Activated CD4-positive, alpha-beta T cell treated with anti-CD3 and anti-CD28 coated beads, Interleukin-2, amount 10 ng/mL, durations not matched to agents 24 days and 14 days (primary cell): ENCODE results near the gene SRC. TPM values are rescaled to one million over a fixed set of nuclear protein-coding genes. Genes with fewer than 3 reads are reported as not detected.

Source experiments
- DNase-seq: peaks from one replicate; pipeline ENCODE4 v3.0.0; 2022
- H3K27ac Mint-ChIP-seq: one replicate; pipeline ENCODE4 v1.8.0; 2022; ENCODE audit warnings: mild to moderate bottlenecking, mixed read lengths
- H3K27me3 Mint-ChIP-seq: one replicate; pipeline ENCODE4 v1.8.0; 2022; ENCODE audit warnings: mixed read lengths
- H3K36me3 Mint-ChIP-seq: one replicate; pipeline ENCODE4 v1.8.0; 2022; ENCODE audit warnings: low read depth, mild to moderate bottlenecking, mixed read lengths
- H3K4me1 Mint-ChIP-seq: one replicate; pipeline ENCODE4 v1.8.0; 2021; ENCODE audit warnings: mixed read lengths
- H3K4me3 Mint-ChIP-seq: one replicate; pipeline ENCODE4 v1.8.0; 2022; ENCODE audit warnings: mild to moderate bottlenecking, moderate library complexity, mixed read lengths
- H3K9me3 Mint-ChIP-seq: one replicate; pipeline ENCODE4 v1.8.0; 2021; ENCODE audit warnings: mixed read lengths
- intact Hi-C: fragments of 100-400 bp; cut with micrococcal nuclease; formaldehyde crosslinking; loops from one replicate; pipeline ENCODE4 v1.15.1; 2023
- total RNA-seq: library from RNA; stranded (reverse); gene quantifications from 2 replicates; pipeline ENCODE4 v1.2.3, GENCODE V29; 2022

The SRC gene
- total RNA-seq, 1 donor from 2014 or later = 5.4 TPM

DNA sequence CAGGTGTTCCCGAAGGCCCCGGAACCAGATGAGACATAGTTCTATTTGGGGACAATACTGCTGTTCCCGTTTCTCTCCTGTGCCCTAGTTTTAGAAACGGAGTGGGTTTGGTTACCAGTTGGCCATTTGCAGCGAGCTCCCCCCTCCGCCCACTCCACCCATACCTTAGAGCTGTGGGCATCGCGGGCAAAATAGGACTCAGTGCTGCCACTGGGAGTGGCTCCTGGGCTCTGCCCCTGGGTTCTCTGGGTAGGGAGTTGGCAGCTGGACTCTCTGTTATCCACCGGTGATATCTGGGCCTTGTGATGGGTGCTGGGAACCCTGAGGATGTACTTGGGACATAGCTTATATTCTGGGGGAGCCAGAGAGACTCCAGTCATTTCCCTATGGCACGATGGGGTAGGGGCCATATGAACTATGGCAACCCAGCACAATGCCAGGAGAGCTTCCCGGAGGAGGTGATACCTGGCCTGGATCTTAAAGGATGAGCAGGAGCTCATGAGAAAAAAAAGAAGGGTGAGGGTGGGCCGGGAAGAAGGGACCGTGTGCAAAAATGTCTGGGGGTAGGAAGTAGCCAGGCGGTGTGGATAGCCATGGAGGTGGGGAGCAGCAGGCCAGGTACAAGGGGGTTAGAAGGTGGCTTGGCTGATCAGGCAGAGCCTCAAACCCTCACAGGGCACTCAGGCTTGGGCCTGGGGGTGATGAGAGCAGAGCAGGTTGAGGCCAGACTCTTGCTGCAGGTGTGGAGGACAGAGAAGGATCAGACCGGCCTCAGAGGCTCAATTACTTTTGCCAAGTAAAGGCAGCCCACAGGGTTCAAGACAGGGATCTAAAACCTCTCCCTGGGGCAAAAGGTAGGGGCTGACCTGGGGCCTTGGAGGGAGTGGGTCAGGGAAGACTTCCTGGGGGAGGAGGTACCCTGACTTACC lies 9.6 kb downstream of the SRC start:
- H3K27me3 Mint-ChIP-seq = no peaks in the 10 kb centered on the region
- no peak for DNase-seq

DNA sequence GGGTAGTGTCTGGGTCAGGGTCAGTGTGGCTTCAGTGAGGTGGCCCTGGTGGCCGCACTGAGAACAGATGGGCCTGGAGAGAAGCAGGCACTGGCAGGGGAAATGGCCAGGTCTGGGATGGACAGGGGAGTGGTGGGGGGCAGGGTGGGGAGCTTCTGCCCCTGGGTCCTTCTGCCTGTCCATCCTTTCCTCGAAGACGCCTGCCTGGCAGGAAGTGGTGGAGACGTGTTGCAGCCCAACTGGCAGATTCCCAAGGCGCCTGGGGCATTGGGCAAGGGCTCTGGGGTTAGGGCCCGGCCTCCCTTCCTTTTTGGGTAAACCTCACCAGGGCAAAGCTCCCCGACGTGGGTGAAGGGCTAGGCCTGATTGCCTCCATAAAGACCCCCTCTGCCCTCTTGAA lies 10.4 kb downstream of the SRC start:
- H3K27me3 Mint-ChIP-seq = no peaks in the 10 kb centered on the region
- H3K27ac Mint-ChIP-seq = no peak overlapping the region
- no peak overlapping the region for H3K4me3 Mint-ChIP-seq
- intact Hi-C loops = no loop called here
- no peaks in the 10 kb centered on the region for H3K36me3 Mint-ChIP-seq
- H3K4me1 Mint-ChIP-seq = peaks cover 1% of the 10 kb centered on the region
- no peak for DNase-seq
- no peaks in the 10 kb centered on the region for H3K9me3 Mint-ChIP-seq

More for the DNA sequence above, 9.6 kb downstream of the SRC start:
- H3K9me3 Mint-ChIP-seq = no peaks in the 10 kb centered on the region
- H3K4me1 Mint-ChIP-seq = peaks cover 1% of the 10 kb centered on the region
- H3K4me3 Mint-ChIP-seq = no peak overlapping the region
- no peak overlapping the region for H3K27ac Mint-ChIP-seq
- H3K36me3 Mint-ChIP-seq = no peaks in the 10 kb centered on the region
- intact Hi-C loops = no loop called here

DNA sequence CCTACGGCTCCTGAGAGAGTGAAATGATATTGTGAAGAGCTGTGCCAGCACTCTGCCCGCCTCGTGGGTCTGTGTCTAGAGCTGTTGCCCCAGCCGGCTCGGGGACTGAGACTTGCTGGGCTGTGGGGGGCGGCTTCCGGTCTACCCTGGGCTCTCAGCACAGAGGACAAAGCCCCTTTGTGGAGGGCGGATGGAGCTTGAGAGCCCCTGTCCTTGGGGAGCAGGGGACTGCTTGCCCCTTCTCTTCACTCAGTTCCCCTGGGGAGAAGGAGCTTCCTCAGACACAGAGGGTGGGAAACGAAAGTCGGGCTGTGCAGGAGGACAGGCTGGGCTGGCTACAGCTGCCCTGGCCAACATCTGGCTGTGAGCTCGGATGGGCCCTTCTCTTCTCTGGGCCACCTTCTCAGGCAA lies 11.0 kb downstream of the SRC start:
- H3K36me3 Mint-ChIP-seq = no peaks in the 10 kb centered on the region
- no peaks in the 10 kb centered on the region for H3K27me3 Mint-ChIP-seq
- no peak overlapping the region for H3K27ac Mint-ChIP-seq
- intact Hi-C loops = no loop called here
- no peak overlapping the region for H3K4me3 Mint-ChIP-seq
- H3K4me1 Mint-ChIP-seq = peaks cover 1% of the 10 kb centered on the region
- no peak for DNase-seq
- no peaks in the 10 kb centered on the region for H3K9me3 Mint-ChIP-seq

DNA sequence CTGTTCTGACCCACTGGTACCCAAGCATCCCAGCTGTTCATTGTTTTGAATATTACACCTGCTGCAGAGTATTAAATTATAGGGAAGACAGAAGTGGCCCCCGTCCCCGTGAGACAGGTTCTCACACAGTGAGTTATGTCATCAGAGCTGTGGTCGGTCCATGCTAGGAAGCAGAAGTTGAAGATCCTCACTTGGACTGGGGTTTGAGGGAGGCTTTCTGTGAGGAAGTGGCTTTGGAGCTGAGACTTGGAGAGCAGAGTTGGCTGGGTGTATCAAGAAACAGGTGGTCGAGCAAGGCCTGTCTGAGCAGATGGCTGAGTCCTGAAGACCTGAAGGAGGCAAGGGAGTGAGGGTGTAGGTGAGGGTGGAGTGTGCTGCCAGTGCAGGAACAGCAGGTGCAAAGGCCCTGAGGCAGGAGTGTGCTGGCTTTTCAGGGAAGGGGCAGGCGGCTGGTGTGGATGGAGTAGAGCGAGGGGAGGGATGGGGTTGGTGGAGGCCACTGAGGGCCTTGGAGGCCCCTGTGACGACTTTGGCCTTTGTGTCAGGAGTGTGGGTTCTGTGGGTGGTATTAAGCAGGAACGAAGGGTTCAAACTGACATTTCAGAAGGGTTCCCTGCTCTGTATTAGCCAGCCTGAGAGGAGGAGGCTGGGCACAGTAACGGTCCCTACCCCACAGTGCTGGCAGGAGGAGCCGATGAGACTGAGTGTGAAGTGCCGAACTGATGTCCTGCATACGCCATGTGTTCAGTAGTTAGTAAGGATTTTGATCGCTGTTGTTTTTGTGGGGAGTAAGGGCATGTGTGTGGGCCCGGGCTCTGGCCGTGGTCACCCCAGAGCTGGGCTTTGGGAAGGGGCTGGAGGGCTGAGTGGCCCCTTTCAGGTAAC lies 11.8 kb downstream of the SRC start:
- intact Hi-C loops = no loop called here
- no peak overlapping the region for H3K4me3 Mint-ChIP-seq
- no peaks in the 10 kb centered on the region for H3K27me3 Mint-ChIP-seq
- H3K27ac Mint-ChIP-seq = no peak overlapping the region
- no peaks in the 10 kb centered on the region for H3K36me3 Mint-ChIP-seq
- H3K9me3 Mint-ChIP-seq = no peaks in the 10 kb centered on the region
- DNase-seq = no peak
- H3K4me1 Mint-ChIP-seq = peaks cover 1% of the 10 kb centered on the region

DNA sequence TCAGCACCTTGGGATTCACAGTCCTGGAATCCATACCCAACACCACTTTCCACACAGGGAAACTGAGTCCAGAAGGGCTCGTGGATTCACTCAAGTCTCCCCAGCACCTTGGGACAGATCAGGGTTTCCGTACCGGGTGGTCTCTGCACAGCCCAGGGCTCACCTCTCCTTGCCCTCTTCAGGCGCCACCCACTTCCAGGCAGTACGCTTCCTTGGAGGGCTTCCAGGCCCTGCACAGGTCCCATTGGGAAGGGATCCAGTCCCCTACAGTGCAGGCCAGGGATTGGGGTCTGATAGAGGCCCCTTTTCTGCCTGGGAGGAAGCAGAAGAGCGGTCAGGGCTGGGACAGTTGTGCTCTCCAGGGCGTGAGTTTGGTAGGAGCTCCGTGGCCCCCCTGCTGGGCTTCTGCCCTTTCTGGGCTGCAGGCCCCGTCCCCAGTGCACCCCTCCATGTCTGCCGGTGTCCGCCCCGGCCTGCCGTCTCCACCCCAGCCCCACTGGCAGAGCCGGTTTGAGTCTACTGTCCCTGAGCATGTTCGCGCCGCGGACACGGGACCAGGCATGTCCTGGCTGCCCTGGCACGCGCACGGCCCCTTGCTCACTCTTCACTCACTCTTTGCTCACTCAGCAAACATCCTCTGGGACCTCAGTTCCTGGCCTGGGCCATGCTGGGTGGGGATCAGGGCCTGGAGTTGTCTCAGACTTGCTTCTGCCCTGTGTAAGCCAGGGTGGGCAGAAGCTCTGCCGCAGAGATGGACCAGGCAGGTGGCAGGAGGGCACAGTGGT lies 12.6 kb downstream of the SRC start:
- H3K27me3 Mint-ChIP-seq = no peaks in the 10 kb centered on the region
- no peak overlapping the region for H3K4me3 Mint-ChIP-seq
- no peaks in the 10 kb centered on the region for H3K9me3 Mint-ChIP-seq
- DNase-seq = no peak
- H3K36me3 Mint-ChIP-seq = no peaks in the 10 kb centered on the region
- H3K27ac Mint-ChIP-seq = no peak overlapping the region
- intact Hi-C loops = no loop called here
- H3K4me1 Mint-ChIP-seq = peaks cover 1% of the 10 kb centered on the region

DNA sequence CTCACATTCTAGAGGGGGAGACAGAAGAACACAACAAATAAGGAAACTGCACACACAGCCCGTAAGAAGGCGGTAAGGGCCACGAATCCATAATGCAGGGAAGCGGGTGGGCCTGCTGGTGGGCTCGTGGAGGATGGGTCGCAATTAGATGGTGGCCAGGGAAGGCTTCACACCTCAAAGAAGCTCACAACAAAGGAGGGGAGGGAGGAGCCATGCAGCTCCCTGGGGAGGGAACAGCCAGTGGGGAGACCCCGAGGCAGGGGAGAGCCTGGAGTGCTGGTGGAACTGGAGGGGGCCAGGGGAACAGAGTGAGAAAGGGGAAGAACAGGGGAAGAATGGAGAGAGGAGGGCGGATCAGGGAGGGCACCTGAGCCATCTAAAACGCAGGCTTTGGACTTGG lies 13.4 kb downstream of the SRC start:
- no peak overlapping the region for H3K4me3 Mint-ChIP-seq
- no peaks in the 10 kb centered on the region for H3K36me3 Mint-ChIP-seq
- peaks cover 1% of the 10 kb centered on the region for H3K4me1 Mint-ChIP-seq
- H3K27ac Mint-ChIP-seq = no peak overlapping the region
- H3K27me3 Mint-ChIP-seq = no peaks in the 10 kb centered on the region
- no peaks in the 10 kb centered on the region for H3K9me3 Mint-ChIP-seq
- no peak for DNase-seq
- intact Hi-C loops = no loop called here

DNA sequence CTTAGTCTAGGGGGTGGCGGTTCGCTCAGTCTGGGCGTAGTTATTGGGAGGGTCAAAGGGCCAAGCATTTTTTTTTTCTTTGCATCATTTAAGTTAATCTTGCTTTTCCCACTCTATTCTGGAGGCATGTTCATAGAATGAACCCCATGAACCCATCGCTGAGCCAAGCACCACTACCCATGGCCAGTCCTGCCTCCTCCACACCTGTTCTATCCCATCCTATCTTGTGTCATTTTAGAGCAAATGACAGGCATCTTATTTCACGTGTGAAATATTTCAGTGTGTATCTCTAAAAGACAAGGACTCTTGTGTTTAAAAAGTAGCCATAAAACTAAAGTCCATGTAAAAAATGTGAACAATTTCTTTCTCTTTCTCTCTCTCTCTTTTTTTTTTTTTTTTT lies 13.9 kb downstream of the SRC start:
- H3K27ac Mint-ChIP-seq = no peak overlapping the region
- H3K9me3 Mint-ChIP-seq = no peaks in the 10 kb centered on the region
- H3K27me3 Mint-ChIP-seq = no peaks in the 10 kb centered on the region
- no peaks in the 10 kb centered on the region for H3K36me3 Mint-ChIP-seq
- H3K4me1 Mint-ChIP-seq = peaks cover 1% of the 10 kb centered on the region
- no peak overlapping the region for H3K4me3 Mint-ChIP-seq
- intact Hi-C loops = no loop called here
- DNase-seq = no peak

DNA sequence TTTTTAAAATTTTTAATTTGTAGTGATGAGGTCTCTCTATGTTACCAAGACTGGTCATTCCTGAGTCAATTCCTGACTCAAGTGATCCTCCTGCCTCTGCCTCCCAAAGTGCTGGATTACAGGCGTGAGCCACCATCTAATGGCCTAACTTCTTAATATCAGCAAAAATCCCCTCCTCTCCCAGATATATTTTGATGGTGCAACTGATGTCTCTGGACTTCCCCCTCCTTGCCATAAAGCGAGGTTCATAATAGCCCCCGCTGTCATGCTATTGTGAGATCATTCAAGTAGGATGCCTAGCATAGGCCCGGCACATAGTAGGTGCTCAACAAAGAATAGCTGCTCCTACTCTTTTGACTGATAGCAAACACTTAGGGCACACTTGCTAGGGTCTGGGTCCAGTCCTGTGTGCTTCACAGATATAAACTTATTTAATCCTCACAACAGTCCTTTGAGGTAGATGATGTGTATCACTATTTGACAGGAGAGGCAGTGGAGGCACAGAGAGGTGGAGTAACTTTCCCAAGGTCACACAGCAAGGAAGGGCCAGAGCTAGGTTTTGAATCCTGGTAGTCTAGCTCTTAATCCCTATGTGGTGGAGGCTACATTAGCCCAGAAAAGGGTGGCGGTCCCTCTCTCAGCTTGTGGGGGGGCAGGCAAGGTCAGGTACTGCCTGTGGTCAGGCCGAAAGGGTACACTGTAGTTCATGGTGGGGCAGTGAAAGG lies 14.6 kb downstream of the SRC start:
- no peak overlapping the region for H3K4me3 Mint-ChIP-seq
- H3K36me3 Mint-ChIP-seq = no peaks in the 10 kb centered on the region
- H3K9me3 Mint-ChIP-seq = no peaks in the 10 kb centered on the region
- H3K27ac Mint-ChIP-seq = no peak overlapping the region
- H3K4me1 Mint-ChIP-seq = peaks cover 1% of the 10 kb centered on the region
- no peaks in the 10 kb centered on the region for H3K27me3 Mint-ChIP-seq
- DNase-seq = no peak
- intact Hi-C loops = no loop called here

DNA sequence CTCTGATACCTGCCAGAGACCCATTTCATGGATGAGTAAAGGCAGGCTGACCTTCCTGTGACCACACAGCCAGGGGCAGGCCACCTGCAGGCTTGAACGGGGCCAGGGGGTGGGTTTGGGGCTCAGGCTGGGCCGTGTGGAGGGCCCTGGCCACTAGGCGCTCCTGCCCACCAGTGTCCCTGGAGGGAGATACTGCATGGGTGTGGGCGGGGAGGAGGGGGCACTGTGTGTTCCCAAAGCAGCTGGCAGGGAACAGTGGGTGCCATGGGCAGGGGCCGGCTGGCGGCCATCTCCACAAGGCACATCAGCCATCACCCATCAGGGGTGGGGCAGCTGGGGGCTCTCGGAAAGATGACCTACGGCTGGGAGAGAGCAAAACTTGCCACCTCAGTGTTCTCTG lies 15.4 kb downstream of the SRC start:
- no peak for DNase-seq
- H3K4me3 Mint-ChIP-seq = no peak overlapping the region
- peaks cover 1% of the 10 kb centered on the region for H3K4me1 Mint-ChIP-seq
- H3K27me3 Mint-ChIP-seq = no peaks in the 10 kb centered on the region
- no peaks in the 10 kb centered on the region for H3K9me3 Mint-ChIP-seq
- intact Hi-C loops = no loop called here
- no peak overlapping the region for H3K27ac Mint-ChIP-seq
- H3K36me3 Mint-ChIP-seq = peaks cover 3% of the 10 kb centered on the region

DNA sequence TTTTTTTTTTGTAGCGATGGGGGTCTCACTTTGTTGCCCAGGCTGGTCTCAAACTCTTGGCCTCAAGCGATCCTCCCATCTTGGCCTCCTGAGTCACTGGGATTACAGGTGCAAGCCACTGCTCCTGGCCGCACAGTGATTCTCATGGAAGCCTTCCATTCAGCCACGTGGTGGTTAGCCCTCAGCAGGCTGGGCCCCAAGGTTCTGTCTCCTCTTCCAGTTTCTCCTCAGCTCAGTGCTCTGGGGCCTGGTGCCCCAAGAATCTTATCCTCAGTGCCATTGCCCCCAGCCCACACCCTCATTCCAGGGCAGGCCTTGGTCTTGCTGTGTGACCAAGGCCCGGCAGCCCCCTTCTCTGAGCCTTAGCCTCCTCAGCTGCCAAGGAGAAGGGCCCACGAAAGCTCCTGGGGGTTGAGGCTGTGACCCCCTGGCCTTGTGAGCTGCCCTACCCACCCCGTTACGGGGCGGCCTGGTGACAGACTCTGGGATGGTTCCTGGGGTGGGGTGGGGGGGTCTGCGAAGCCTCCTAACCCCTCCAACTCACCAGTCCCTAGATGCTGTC lies 16.4 kb downstream of the SRC start:
- no peak for DNase-seq
- Mint-ChIP-seq H3K27ac (no peak overlapping the region), H3K4me3 (no peak overlapping the region), H3K36me3 (peaks cover 3% of the 10 kb centered on the region), H3K4me1 (peaks cover 1% of the 10 kb centered on the region), H3K9me3 (no peaks in the 10 kb centered on the region), H3K27me3 (no peaks in the 10 kb centered on the region)
- intact Hi-C loops = no loop called here

DNA sequence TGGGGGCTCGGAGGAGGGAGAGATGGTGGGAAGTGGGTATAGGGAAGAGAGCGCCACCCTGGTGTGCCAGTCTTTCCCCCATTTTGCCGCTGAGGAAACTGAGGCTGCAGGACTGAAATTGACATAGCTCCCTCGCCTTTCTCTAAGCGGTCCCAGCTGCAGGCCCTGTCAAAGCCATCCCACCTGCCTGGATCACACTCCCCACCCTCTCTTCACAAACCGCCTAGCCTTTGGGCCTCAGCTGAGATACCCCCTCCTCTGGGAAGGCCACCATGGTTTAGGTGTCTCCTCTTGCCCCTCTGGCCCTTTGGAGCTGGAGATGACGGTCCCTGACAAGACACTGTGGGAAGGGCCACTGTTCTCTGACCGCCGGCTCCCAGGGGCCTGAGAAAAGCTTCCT lies 16.9 kb downstream of the SRC start:
- no peaks in the 10 kb centered on the region for H3K4me1 Mint-ChIP-seq
- H3K36me3 Mint-ChIP-seq = peaks cover 3% of the 10 kb centered on the region
- intact Hi-C loops = no loop called here
- no peaks in the 10 kb centered on the region for H3K27me3 Mint-ChIP-seq
- no peak overlapping the region for H3K27ac Mint-ChIP-seq
- DNase-seq = no peak
- no peaks in the 10 kb centered on the region for H3K9me3 Mint-ChIP-seq
- H3K4me3 Mint-ChIP-seq = no peak overlapping the region

DNA sequence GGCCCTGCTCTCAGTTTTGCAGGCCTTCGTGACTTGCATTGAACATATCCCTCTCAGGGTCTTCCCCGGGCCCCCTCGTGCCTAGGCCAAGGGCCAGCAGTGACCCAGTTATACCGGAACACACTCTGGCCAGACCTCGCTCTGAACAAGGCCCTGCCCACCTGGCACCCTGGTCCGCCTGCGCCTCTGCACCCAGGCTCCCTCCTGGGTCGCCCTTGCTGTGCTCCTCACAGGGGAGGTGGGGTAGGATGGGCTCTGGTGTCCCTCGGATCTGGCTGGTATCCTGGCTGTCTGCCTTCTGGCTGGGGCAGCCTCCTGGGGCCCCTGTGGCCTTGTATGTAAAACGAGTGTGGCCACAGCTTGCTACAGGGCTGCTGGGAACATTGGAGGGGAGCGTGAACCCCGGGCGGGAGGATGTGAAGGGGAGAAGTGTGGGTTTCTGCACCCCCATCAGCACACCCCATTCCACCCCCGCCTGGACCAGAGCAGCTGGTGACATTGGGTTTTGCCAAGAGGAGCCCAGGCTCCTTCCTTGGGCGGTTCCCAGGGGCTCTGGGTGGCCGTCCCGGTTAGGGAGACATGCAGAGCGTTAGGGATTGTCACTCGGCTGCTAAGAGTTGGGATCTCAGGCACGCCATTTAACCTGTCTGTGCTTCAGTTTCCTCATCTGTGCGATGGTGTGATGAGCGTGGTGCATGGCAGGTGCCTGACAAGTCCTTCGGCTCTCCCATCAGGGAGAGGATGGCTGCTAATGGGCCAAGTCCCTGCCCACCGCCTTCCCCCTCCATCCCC lies 17.5 kb downstream of the SRC start:
- H3K27me3 Mint-ChIP-seq = no peaks in the 10 kb centered on the region
- DNase-seq = no peak
- H3K36me3 Mint-ChIP-seq = peaks cover 3% of the 10 kb centered on the region
- no peaks in the 10 kb centered on the region for H3K4me1 Mint-ChIP-seq
- no peak overlapping the region for H3K27ac Mint-ChIP-seq
- intact Hi-C loops = no loop called here
- no peak overlapping the region for H3K4me3 Mint-ChIP-seq
- H3K9me3 Mint-ChIP-seq = no peaks in the 10 kb centered on the region
